A673 (cell line): Measurements from ENCODE around the gene SCUBE2.

Source experiments
- EZH2 ChIP-seq: fragments of 200-600 bp; sonication (generic); IDR thresholded peaks from 2 replicates; pipeline ENCODE4 v1.6.1; 2017; ENCODE audit warnings: borderline replicate concordance, low read depth, mild to moderate bottlenecking, mixed read lengths, antibody characterized with exemption, low read length; ENCODE audit not compliant: poor library complexity, severe bottlenecking
- TF ChIP-seq, protein P1 (sequence below): fragments of 300-800, 200-600 bp; sonication (generic); conservative IDR thresholded peaks from 2 replicates; pipeline ENCODE4 v1.5.1; 2017; ENCODE audit warnings: low read depth, mild to moderate bottlenecking, antibody characterized with exemption, low read length, moderate library complexity, mixed read lengths

DNA sequence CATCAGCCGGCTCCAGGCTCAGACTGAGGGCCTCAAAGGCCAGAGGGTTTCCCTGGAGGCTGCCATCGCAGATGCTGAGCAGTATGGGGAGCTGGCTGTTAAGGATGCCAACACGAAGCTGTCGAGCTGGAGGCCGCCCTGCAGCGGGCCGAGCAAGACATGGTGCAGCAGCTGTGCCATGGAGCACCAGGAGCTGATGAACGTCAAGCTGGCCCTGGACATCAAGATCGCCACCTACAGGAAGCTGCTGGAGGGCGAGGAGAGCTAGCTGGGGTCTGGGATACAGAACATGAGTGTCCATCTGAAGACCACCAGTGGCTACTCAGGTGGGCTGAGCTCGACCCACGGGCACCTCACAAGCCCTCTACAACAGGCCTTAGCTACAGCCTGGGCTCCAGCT lies 4.0 kb upstream of the SCUBE2 start:
- TF ChIP-seq, protein P1, sequence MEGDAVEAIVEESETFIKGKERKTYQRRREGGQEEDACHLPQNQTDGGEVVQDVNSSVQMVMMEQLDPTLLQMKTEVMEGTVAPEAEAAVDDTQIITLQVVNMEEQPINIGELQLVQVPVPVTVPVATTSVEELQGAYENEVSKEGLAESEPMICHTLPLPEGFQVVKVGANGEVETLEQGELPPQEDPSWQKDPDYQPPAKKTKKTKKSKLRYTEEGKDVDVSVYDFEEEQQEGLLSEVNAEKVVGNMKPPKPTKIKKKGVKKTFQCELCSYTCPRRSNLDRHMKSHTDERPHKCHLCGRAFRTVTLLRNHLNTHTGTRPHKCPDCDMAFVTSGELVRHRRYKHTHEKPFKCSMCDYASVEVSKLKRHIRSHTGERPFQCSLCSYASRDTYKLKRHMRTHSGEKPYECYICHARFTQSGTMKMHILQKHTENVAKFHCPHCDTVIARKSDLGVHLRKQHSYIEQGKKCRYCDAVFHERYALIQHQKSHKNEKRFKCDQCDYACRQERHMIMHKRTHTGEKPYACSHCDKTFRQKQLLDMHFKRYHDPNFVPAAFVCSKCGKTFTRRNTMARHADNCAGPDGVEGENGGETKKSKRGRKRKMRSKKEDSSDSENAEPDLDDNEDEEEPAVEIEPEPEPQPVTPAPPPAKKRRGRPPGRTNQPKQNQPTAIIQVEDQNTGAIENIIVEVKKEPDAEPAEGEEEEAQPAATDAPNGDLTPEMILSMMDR = peak; percentile 59
- TF ChIP-seq EZH2 = no peak
